DMS79 treated with DMSO at 0.1 percent for 48 hours (cell line): Measurements from ENCODE around the gene EZR.

Source experiments
- DNase-seq: peaks from one replicate; lab custom pipeline; 2025; lab: John Stamatoyannopoulos, UW

EZR gene

GRCh38 chr6:158761746-158762145 lies 57.4 kb downstream of the EZR start:
- no peak for DNase-seq

DNA sequence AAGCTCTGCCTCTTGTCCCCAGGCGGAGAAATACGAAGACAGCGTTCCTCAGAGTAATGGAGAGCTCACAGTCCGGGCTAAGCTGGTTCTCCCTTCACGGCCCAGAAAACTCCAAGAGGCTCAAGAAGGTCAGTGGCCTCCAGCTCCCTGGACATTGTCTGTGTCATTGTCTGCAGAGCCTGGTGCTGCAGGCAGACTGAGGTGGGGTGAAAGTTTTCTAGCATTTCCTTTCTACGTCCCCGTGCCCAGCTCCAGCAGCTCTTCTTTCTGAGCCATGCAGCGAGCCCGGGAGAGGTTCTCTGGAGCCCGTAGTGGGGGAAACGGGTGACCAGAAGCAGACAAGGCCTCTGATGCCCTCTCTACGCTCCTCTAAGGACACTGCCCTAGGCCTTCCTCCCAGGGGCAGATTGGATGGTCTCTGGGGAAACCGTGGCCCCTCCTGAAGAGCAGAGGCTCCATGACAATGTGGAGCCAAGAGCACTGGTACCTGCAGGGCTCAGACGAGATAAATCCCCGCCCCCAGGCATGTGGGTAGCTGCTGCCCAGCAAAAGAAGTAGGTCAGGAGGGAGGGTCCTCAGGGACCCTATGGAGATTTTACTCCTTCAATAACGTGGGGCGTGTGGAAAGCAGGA lies 58.4 kb downstream of the EZR start:
- no peak for DNase-seq

GRCh38 chr6:158759966-158760617 lies 59.1 kb downstream of the EZR start:
- DNase-seq = no peak

DNA sequence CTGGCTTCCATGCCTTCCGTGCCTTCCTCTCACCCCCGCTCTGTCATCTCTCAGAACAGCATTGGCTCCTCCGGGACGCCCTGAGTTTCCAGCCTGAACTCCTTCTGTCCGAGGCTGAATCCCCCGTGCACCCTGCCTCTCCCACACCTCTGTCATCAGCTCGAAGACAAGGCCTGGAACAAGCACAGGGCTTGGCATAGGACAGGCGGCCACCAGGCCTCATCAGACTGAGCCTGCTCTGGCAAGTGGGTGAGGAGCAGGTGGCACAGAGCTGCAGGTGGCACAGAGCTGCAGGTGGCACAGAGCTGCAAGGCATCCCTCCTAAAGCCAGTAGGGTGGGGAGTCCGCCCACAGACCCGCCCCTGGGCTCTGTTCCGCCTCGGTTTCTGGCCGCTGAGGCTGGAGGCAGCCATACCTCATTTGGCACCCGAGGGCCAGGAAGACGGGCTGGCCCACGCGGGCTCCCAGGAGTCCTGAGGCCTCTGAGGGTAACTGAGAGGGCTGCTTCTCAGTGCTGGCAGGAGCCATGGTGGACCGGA lies 60.2 kb downstream of the EZR start:
- no peak for DNase-seq

DNA sequence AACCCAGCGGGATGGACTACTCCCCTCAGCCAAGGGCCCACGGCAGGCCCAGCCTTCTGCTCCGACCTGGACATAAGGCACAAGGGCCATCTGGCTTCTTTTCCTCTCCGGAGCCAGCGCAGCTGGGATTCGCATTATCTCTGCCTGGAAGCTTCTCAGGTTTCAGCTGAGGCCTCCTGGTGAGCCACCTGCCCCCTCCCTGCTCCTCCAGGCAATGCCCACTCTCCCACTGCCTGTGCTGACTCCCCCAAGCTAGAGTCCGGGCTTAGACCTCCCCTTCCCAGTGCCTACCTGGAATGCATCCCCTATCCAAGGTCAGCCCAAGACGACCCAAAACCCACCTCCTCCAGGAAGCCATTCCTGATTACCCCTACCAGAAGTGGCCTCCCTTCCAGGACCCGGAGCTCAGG lies 60.7 kb downstream of the EZR start:
- no peak for DNase-seq

GRCh38 chr6:158757753-158758090 lies 61.4 kb downstream of the EZR start:
- no peak for DNase-seq

GRCh38 chr6:158756977-158757752 lies 62.0 kb downstream of the EZR start:
- no peak for DNase-seq

- no peak for DNase-seq
These were observed 63.0 kb downstream of the EZR start for GRCh38 chr6:158756126-158756525.

DNA sequence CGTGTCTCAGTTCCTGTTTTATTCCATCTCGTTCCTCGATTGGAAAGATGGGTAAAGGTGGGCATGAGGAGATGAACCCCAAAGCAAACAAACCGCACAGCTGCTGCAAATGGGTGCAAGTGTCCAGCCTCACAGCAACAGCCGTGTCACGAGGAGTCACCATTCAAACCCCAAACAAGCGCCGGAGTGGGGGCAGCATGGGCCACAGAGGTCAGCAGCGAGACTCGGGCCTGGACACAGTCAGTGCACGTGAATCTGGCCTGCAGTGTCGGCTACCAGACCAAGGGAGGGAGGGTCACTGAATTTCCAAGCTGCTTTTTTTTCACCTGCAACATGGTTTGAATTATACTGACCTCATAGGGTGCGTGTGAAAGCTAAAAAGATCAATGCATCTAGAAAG lies 63.5 kb downstream of the EZR start:
- DNase-seq = no peak

DNA sequence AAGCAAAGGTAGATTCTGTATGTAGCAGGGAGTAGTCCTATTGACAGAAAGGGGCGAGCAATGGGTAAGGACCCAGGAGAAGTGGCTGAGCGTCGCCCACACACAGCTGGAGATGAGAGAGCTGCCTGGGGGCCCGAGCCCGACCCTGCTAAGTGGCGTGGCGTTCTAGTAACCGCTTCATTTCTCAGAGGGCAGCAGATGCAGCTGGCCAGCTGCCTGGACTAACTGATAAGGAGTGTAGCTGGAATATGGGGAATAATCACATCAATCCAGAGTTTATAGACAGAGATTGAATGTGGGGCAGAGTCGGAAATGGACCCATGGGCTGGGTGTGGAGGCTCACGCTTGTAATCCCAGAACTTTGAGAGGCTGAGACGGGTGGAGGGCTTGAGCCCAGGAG lies 64.4 kb downstream of the EZR start:
- DNase-seq = no peak

GRCh38 chr6:158753811-158754210 lies 65.4 kb downstream of the EZR start:
- DNase-seq = no peak

DNA sequence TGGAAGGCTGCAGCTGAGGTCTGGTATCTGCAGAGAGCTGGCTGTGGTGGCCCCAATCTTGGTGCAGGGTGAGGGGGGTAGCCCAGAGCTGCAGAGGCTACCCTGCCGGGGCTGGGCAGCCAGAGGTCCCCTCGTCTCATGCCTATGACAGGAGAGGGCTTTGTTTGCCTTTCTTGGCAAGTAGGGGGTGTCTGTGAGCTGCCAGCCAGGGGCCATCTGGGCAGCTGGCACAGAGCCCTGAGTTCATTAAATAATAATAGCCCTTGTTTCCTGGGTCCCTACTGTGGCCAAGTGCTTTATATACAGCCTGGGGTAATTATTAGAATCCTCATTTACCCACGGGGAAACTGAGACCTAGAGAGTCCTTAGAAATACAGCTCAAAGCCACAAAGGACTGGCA lies 66.6 kb downstream of the EZR start:
- peak; percentile 71 for DNase-seq

DNA sequence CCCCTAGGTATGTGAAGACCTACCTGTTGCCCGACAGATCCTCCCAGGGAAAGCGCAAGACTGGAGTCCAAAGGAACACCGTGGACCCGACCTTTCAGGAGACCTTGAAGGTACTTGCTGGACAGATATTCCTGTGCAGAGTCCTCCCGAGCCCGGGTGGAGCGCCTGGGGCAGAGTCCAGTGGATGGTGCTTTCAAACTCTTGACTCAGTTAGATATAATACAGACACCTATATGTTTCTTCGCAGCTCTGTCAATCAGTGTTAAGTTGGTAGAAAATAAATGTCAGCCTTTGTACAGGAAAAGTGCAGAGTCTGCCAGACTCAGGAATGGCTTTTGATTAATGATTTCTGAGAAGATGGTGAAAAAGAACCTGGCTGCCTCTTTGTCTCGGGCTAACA lies 67.2 kb downstream of the EZR start:
- DNase-seq = no peak

DNA sequence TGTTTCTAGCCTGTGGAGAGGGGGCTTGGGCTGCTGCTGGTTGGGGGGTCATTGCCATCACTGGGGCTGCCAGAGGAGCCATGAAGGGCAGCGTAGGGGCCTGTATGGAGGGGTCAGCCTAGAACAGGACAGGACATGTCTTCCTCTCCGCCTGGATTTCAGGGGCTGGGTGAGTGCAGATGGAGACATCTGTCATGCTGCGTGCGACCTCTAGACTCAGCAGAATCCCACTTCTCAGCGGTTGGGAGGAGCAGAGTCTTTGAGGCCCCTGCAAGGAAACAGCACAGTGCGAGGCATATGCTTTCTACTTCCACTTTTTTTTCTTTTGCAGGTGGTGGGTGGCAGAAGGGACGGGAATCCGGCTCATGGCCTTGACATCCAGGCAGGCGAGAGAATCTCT lies 67.9 kb downstream of the EZR start:
- no peak for DNase-seq

GRCh38 chr6:158744986-158745430 lies 74.2 kb downstream of the EZR start:
- DNase-seq = no peak

DNA sequence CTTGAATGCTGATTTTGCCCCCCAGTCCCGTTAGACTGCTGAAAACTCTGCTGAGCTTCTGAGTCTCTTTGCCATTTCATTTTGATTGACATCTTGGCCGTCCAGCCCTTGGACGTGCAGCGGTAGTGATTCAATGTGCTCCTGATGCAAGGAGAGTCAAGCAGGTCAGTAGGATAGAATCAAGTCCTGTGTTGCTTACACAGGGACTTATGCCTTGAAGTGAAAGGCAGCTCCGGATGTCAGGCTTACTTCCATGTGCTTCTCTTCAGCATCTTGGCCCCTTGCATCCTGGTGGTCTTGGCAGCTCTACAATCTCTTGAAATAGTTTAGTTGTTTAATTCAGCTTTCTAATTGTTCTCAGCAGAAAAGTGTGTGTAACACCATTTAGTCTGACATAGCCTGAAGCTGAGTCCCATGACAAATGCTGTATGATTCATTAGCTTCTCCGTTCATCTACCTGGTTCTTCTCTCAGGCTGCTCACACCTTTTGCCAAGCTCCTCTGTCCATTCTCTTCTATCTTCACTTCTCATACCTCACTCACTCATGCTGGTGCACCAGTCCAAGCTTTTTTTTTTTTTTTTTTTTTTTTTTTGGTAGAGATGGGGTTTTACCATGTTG lies 76.0 kb downstream of the EZR start:
- DNase-seq = no peak

DNA sequence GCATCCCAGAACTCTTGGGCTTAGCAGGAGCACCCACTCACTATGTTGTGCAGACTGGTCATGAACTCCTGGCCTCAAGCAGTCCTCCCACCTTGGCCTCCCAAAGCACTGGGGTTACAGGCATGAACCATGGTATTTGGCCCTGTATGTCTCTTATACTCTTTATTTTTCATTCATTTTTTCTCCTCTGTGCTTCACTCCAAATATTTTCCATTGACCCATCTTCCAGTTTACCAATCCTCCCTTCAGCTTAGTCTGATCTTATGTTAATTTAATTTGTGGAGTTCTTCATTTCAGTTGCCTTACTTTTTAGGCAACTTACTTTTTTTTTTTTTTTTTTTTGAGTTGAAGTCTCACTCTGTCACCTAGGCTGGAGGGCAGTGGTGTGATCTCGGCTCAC lies 79.5 kb downstream of the EZR start:
- no peak for DNase-seq

- DNase-seq = no peak
These were observed 81.2 kb downstream of the EZR start for GRCh38 chr6:158737710-158738615.

DNA sequence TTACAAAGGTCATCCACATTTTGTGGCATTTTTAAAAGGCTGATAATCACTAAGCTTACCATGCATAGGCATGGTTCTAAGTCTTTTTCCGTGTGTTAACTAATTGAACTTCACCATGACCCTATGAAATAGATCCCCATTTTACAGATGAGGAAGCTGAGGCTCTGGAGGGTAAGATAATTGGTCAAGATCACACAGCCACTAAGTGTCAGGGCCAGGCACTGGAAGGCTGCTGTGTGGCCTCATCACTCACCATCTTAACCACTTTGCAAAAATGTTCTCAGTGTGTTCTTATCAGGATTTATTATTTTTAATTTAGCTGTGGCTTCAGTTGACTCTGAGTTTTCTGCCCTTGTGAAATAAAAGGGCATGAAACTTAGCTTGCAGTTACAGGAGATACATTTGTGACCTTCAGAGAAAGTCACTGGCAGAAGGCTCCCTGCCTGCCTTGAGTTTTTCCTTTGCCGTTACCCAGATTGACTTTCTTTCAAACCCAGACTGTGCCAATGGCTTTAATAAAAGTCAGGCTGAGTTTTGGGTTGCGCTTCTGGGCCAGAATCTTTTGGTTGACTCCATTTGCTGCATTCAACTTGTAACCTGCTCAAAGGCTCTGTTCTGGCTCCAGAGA lies 82.0 kb downstream of the EZR start:
- no peak for DNase-seq

DNA sequence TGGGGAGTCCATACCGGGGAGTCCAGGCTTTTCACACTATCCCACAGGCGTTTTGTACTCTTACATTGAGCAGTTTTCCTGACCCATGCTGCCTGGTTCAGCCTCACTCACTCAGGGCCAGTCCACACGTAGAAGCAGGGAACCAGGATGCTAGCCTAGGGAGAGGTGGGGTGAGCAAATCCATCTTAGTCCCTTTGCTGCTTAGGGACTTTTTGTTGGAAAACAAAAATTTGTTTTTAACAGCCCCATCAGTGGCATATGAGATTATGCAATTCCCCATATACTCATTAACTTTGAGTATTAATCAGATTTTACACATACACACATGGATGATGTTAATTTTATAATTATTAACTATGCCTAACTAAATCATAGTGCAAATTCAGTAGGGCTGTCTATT lies 84.2 kb downstream of the EZR start:
- no peak for DNase-seq

GRCh38 chr6:158730541-158730907 lies 88.6 kb downstream of the EZR start:
- no peak for DNase-seq
